Choroid plexus epithelial cell (primary cell): ENCODE data around the gene CTIF.

ENCODE experiments used
- DNase-seq: peaks from one replicate; pipeline ENCODE4 v3.0.0-alpha.2; 2010; ENCODE audit warnings: low read depth
- H3K4me3 ChIP-seq: 2 replicates; pipeline ENCODE4 v1.5.1; 2011; ENCODE audit warnings: low read depth, mild to moderate bottlenecking, control low read depth, low read length, moderate library complexity
- TF ChIP-seq, protein P1 (sequence below): conservative IDR thresholded peaks from 2 replicates; pipeline ENCODE4 v1.5.1; 2011; ENCODE audit warnings: low read depth, mild to moderate bottlenecking, control low read depth, inconsistent platforms, low read length, moderate library complexity

Gene CTIF

DNA sequence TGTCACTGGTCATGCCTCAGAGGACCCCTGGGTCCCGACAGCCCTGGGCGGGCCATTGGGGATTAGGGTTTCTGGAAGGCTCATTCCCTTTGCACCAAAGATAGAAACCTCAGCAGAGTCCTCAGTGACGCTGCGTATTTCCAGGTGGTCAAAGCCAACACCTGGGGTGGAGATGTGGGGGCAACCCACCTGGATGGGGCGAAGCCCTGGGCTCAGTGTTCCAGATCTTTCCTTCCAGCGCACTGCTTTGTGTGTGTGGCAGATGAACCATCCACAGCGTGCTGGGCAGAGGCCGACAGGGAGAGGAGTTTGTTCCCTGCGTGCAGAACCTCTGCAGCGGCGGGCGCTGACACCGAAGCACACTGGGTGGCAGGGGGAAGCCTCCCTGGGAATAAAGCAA, 143.9 kb downstream of the CTIF start:
- no peak overlapping the region for H3K4me3 ChIP-seq
- TF ChIP-seq, protein P1, sequence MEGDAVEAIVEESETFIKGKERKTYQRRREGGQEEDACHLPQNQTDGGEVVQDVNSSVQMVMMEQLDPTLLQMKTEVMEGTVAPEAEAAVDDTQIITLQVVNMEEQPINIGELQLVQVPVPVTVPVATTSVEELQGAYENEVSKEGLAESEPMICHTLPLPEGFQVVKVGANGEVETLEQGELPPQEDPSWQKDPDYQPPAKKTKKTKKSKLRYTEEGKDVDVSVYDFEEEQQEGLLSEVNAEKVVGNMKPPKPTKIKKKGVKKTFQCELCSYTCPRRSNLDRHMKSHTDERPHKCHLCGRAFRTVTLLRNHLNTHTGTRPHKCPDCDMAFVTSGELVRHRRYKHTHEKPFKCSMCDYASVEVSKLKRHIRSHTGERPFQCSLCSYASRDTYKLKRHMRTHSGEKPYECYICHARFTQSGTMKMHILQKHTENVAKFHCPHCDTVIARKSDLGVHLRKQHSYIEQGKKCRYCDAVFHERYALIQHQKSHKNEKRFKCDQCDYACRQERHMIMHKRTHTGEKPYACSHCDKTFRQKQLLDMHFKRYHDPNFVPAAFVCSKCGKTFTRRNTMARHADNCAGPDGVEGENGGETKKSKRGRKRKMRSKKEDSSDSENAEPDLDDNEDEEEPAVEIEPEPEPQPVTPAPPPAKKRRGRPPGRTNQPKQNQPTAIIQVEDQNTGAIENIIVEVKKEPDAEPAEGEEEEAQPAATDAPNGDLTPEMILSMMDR = no peak
- no peak for DNase-seq

DNA sequence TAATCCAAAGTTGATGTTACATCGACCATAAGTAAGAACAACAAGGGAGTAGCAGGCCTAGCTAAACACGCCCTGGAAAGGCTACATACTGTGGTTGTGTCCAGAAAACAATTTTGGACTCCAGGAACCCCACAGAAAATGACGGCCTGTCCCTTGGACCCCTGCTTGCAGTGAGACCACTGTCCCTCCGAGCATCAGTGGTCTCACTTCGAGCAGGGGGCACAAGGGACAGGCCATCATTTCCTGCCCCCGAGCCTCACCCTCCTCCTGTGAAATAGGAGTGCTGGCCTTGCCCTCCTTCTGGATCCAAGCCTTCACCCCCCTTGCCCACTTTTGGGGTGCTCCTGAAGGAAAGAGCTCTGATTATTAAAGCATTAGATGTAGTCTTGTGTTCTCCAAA, 144.4 kb downstream of the CTIF start:
- no peak for DNase-seq
- no peak overlapping the region for H3K4me3 ChIP-seq
- TF ChIP-seq, protein P1 = no peak

DNA sequence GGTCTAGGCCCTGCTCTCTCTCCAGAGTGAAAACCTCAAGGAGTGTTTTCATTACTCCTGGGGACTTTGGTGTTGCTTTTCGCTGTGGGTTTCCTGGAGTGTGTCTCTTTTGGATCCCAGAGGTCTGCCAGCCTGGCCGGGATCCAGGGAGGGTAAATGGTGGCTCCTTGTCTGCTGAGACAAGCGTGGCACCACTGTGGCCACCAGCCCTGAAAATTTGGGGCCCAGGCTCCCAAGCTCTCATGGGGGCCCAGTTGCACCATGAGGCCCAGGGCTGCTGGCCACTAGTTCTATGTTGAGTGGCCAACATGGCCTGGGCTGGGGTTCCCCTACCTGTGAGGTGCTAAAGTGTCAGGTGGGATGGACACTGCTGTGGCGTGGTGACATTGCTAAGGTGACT, 144.8 kb downstream of the CTIF start:
- TF ChIP-seq, protein P1 = no peak
- H3K4me3 ChIP-seq = no peak overlapping the region
- DNase-seq = no peak

DNA sequence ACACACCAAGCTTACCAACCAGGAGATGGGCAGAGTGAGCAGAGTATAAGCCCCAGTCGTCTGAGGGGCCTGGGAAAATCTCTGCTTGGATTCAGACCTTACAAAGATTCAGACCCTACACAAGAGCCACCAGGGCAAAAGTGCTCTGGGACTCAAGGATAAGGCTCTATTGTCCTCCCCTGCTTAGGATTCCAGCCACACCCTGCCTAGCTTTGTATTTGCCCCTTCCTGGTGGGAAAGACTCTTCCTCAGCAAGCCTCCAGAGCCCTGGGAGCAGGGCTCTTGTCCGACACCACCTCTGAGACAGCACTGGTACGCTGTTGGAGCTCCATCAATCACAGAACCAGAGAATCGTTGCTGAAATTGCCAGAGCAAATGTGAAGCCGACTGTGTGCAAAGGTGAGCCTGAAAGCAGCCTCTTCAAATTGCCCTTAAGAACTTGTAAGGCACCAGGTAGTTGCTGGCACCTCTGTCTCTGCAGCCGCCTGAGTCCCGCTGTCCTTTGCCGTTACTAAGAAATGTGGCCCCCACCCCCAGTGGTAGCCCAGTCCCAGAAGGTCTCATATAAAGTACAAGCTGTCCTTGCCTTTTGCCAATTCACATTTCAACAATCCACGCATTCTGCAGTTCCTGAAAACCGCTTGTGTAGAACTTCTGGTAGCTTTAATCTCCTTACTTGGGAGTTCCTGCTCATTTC, 148.7 kb downstream of the CTIF start:
- TF ChIP-seq, protein P1 = no peak
- no peak for DNase-seq

DNA sequence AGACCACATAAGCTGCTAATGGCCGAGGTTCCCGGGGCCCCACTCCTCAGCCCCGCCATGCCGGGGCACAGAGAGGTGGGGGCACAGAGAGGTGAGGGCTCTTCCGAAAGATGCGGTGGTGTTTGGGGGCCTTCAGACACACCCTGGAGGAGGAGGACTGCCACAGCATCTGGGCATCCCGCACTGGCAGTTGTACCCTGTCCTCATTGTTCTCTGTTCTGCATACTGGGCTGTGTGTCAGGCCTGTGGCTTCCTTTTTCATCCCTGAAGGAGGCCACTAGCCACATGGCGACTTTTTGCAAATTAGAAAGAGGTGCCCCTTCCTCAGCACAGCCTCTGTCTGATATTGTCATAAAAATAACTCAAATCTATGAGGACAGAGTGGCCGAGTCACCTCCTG, 150.1 kb downstream of the CTIF start:
- H3K4me3 ChIP-seq = no peak overlapping the region
- DNase-seq = no peak
- TF ChIP-seq, protein P1 = no peak

More for the DNA sequence above, 148.7 kb downstream of the CTIF start:
- no peak overlapping the region for H3K4me3 ChIP-seq

DNA sequence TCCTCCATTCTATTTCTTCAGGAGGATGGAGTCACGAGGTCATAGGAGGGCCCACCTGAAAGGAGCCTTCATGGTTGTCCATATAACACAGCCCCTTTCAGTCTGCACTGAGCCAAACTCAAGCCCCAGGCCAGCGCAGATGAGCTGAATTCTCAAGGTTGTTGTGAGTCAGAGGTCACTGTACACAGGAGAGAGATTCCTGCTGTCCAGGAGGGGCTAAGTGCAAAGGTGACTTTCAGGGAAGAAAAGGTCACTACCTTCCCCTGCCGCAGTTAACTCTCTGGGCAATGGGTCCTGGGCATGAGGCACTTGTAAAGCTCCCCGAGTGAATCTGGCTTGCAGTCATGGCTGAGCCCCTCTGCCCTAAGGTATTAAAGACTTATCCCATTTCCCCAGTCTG, 150.7 kb downstream of the CTIF start:
- TF ChIP-seq, protein P1 = no peak
- no peak for DNase-seq
- no peak overlapping the region for H3K4me3 ChIP-seq

DNA sequence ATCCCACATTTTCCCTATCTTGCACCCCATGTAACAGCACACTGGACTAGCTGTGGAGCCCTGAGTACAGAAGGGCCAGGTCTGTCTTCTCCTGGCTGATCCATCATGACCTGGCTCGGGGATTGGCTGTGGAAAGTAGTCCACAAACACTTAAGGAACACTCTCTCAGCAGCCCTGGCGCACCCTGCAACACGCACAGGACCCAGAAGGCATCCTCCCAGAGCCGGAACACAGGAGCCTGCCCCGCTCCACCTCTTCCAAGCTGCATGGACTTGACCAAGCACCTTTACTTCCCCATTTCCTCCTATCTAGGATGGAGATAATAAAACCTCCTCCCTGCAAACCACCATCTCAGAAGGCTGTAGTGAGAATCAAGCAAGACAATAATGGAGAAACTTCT, 151.7 kb downstream of the CTIF start:
- TF ChIP-seq, protein P1 = no peak
- DNase-seq = no peak
- H3K4me3 ChIP-seq = no peak overlapping the region
